Right cardiac atrium (tissue), 5 donors: ENCODE data around the gene RGS6. TPM values are rescaled to one million over a fixed set of nuclear protein-coding genes. Genes with fewer than 3 reads are reported as not detected.

Source experiments
- ATAC-seq, 2 donors: fragments of 200-7000 bp; cut with Tn5 transposase; one replicate each; pipeline versions ENCODE4 v1.8.0 to v1.9.1; 2020; ENCODE audit warnings: moderate library complexity in 2 of 2, mild to moderate bottlenecking in 1 of 2
- DNase-seq, 3 donors: peaks; one replicate each; pipeline ENCODE4 v3.0.0-alpha.2; 2020
- H3K27ac ChIP-seq: one replicate; pipeline ENCODE4 v1.5.1; 2013; ENCODE audit warnings: mild to moderate bottlenecking, low read length, control low read depth, moderate library complexity
- H3K27me3 ChIP-seq: one replicate; pipeline ENCODE4 v1.6.1; 2013; ENCODE audit not compliant: control insufficient read depth, insufficient read depth
- H3K4me1 ChIP-seq: one replicate; pipeline ENCODE4 v1.6.1; 2013; ENCODE audit warnings: low read length; ENCODE audit not compliant: control insufficient read depth, insufficient read depth
- H3K4me3 ChIP-seq: one replicate; pipeline ENCODE4 v1.5.1; 2013; ENCODE audit warnings: low read length, control low read depth
- H3K9me3 ChIP-seq: one replicate; pipeline ENCODE4 v1.6.1; 2013; ENCODE audit warnings: low read length; ENCODE audit not compliant: control insufficient read depth
- WGBS: extraction: QIAGEN DNeasy Blood & Tissue Kit; methylation state at CpG from one replicate; pipeline ENCODE4 v1.1.7; 2013; 5-methylcytosine and 5-hydroxymethylcytosine counted together
- intact Hi-C, 4 donors: fragments of 100-400 bp; cut with DNase I; formaldehyde crosslinking; loops; one replicate each; pipeline versions ENCODE4 v1.11.0 to v1.14.0; 2022 to 2023
- polyA plus RNA-seq: library from polyadenylated mRNA; stranded (reverse); fragments of 200-250 nt; gene quantifications from one replicate; pipeline ENCODE4 v1.2.3, GENCODE V29; 2013
- total RNA-seq, 4 donors: library from RNA; stranded (reverse); fragmentation: NEBNext Ultra II Directional; extraction: Animal tissue kit (Norgen Biotek cat#: 25700); gene quantifications; one replicate each; pipeline ENCODE4 v1.2.1, GENCODE V29; 2021
- donor health status: healthy with polysubstance abuse.
- donor health status: DM: no; HTN: yes; CAD: no.
- donor health status: DM: no; HTN: no; CAD: no.
- donor health status: DM: no; HTN: yes; CAD: no; lungs with severe emphysema.
- donor health status: DM: yes; HTN: yes; CAD: no.

RGS6 gene
- total and polyA plus RNA-seq, 5 donors: 12.7 to 51.4 (median 24.5) TPM

GRCh38 chr14:71970272-71970671 lies 38.0 kb downstream of the RGS6 start:
- Histone ChIP-seq H3K4me1 (peaks cover 2% of the 10 kb centered on the region), H3K9me3 (no peaks in the 10 kb centered on the region), H3K27me3 (no peaks in the 10 kb centered on the region), H3K4me3 (no peak overlapping the region), H3K27ac (peak overlapping the region; percentile 54)
- DNase-seq (no peak), ATAC-seq (no peak)
- WGBS: 71% methylated on average over 3 of the region's 3 CpGs
- intact Hi-C loops: no loop called here

- Histone ChIP-seq H3K9me3 (no peaks in the 10 kb centered on the region), H3K4me1 (peaks cover 6% of the 10 kb centered on the region), H3K27ac (peak overlapping the region; percentile 73), H3K4me3 (no peak overlapping the region), H3K27me3 (no peaks in the 10 kb centered on the region)
- intact Hi-C loops: no loop called here
- 16% methylated on average over 3 of the region's 3 CpGs for WGBS
- DNase-seq (no peak), ATAC-seq (peak; percentile 74 to 82)
These were observed 53.4 kb downstream of the RGS6 start for GRCh38 chr14:71985538-71986189.

GRCh38 chr14:71988476-71988875 lies 56.2 kb downstream of the RGS6 start:
- Histone ChIP-seq H3K4me1 (peaks cover 6% of the 10 kb centered on the region), H3K9me3 (no peaks in the 10 kb centered on the region), H3K4me3 (no peak overlapping the region), H3K27ac (no peak overlapping the region), H3K27me3 (no peaks in the 10 kb centered on the region)
- 60% methylated on average over 5 of the region's 5 CpGs for WGBS
- no peak for DNase-seq
- intact Hi-C loops: no loop called here
- no peak for ATAC-seq

GRCh38 chr14:71988939-71989338 lies 56.7 kb downstream of the RGS6 start:
- 63% methylated on average over 3 of the region's 3 CpGs for WGBS
- peak in 1 of 3 donors; percentile 57 for DNase-seq
- Histone ChIP-seq H3K27ac (peak overlapping the region; percentile 72), H3K27me3 (no peaks in the 10 kb centered on the region), H3K4me1 (peaks cover 6% of the 10 kb centered on the region), H3K9me3 (no peaks in the 10 kb centered on the region), H3K4me3 (no peak overlapping the region)
- ATAC-seq: peak in 1 of 2 donors; percentile 18
- intact Hi-C loops: no loop called here

- Histone ChIP-seq H3K4me3 (no peak overlapping the region), H3K27ac (peak overlapping the region; percentile 25), H3K9me3 (no peaks in the 10 kb centered on the region), H3K27me3 (no peaks in the 10 kb centered on the region), H3K4me1 (peaks cover 2% of the 10 kb centered on the region)
- DNase-seq (no peak), ATAC-seq (no peak)
- intact Hi-C loops: no loop called here
- 80% methylated on average over 5 of the region's 5 CpGs for WGBS
These were observed 62.2 kb downstream of the RGS6 start for GRCh38 chr14:71994416-71994815.

DNA sequence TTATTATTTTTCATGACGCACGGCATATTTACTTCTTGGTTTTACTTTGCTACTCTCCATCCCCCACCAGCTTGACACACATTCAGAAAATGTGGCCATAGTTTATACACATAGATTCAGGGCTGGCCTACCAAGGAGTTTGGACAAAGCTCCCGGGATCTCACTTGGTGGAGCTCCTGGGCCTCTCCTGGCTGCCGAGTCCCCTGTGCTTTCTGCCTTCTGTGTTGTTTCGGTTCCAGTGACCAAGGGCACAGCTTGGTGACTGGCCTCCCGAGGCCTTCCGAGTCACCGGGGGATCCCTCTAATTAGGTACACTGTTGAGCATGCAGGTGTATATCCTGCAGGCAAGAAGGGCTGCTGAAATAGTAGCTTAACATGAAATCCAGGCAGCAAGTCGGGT lies 63.5 kb downstream of the RGS6 start:
- Histone ChIP-seq H3K9me3 (no peaks in the 10 kb centered on the region), H3K27me3 (no peaks in the 10 kb centered on the region), H3K27ac (no peak overlapping the region), H3K4me3 (no peak overlapping the region), H3K4me1 (peaks cover 2% of the 10 kb centered on the region)
- intact Hi-C loops: no loop called here
- 93% methylated on average over 9 of the region's 9 CpGs for WGBS
- DNase-seq (no peak), ATAC-seq (no peak)

DNA sequence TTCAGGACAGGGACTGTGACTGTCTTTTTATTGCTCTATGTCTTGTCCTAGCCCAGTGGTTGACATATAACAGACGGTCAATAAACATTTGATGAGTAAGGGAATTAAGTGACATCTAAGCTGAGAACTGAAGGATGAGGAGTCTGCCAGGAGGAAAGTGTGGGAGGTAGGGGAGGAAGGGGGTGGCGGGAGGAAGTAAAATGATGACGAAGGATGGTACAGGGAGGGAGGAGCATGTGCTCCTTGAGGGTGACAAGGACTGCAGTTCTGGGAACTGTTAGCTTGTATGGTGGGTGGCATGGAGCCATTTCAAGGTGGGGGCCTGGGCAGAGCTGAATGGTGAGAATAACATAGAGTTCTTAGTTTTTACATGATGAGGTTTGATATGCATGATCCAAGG lies 64.4 kb downstream of the RGS6 start:
- intact Hi-C loops: no loop called here
- 71% methylated on average over 3 of the region's 3 CpGs for WGBS
- Histone ChIP-seq H3K27ac (no peak overlapping the region), H3K4me1 (peaks cover 2% of the 10 kb centered on the region), H3K9me3 (no peaks in the 10 kb centered on the region), H3K27me3 (no peaks in the 10 kb centered on the region), H3K4me3 (no peak overlapping the region)
- DNase-seq (no peak), ATAC-seq (no peak)

- intact Hi-C loops: no loop called here
- WGBS: 52% methylated on average over 9 of the region's 9 CpGs
- H3K4me3 ChIP-seq: no peak overlapping the region
These were observed 68.7 kb downstream of the RGS6 start for GRCh38 chr14:72000907-72001306.

DNA sequence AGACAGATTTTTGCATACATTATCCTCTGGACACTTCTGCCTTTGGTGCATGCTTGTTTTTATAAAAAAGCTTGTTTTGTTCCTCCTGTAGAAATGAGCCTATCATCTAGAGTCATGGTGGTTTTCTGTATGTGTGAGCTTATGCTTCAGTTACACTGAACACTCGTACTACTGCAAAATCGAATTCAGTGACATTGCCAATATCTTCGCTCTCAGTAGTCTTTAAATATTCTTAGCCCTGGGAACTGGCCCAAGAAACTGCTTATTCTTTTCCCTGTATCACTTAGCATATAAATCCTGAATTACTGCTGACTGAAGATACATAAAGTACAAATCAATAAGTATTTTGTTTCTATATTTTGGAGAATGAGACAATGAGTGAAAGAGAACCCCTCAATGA lies 70.5 kb downstream of the RGS6 start:
- no peak for DNase-seq
- WGBS: 70% methylated on average over 3 of the region's 3 CpGs
- intact Hi-C loops: no loop called here
- no peaks in the 10 kb centered on the region for H3K27me3 ChIP-seq
- H3K27ac ChIP-seq: no peak overlapping the region
- H3K4me3 ChIP-seq: no peak overlapping the region
- ATAC-seq: no peak
- H3K9me3 ChIP-seq: no peaks in the 10 kb centered on the region
- H3K4me1 ChIP-seq: peaks cover 2% of the 10 kb centered on the region

More at GRCh38 chr14:72000907-72001306, 68.7 kb downstream of the RGS6 start:
- DNase-seq (peak; percentile 59 to 78 (median 76)), ATAC-seq (peak; percentile 79 to 82)
- Histone ChIP-seq H3K9me3 (no peaks in the 10 kb centered on the region), H3K27me3 (no peaks in the 10 kb centered on the region), H3K27ac (no peak overlapping the region), H3K4me1 (peaks cover 3% of the 10 kb centered on the region)

GRCh38 chr14:72008666-72009065 lies 76.4 kb downstream of the RGS6 start:
- DNase-seq: no peak

GRCh38 chr14:72010474-72010873 lies 78.2 kb downstream of the RGS6 start:
- H3K4me3 ChIP-seq: no peak overlapping the region
- ATAC-seq (no peak), DNase-seq (no peak)
- intact Hi-C loops: no loop called here
- no peaks in the 10 kb centered on the region for H3K9me3 ChIP-seq
- no peak overlapping the region for H3K27ac ChIP-seq
- peaks cover 3% of the 10 kb centered on the region for H3K4me1 ChIP-seq
- WGBS: 76% methylated on average over 3 of the region's 3 CpGs
- H3K27me3 ChIP-seq: no peaks in the 10 kb centered on the region

More at GRCh38 chr14:72008666-72009065, 76.4 kb downstream of the RGS6 start:
- Histone ChIP-seq H3K27me3 (no peaks in the 10 kb centered on the region), H3K4me1 (peaks cover 3% of the 10 kb centered on the region), H3K4me3 (no peak overlapping the region), H3K27ac (no peak overlapping the region), H3K9me3 (no peaks in the 10 kb centered on the region)
- intact Hi-C loops: no loop called here
- ATAC-seq: no peak
